HUES48 (cell line): ENCODE measurements around the gene B3GNT3.

Experiments used
- H3K27ac ChIP-seq: one replicate; pipeline ENCODE4 v1.7.0; 2013; ENCODE audit warnings: low read depth, low read length, inconsistent platforms
- H3K27me3 ChIP-seq: 2 replicates; pipeline ENCODE4 v1.6.1; 2013; ENCODE audit warnings: mild to moderate bottlenecking, low read length; ENCODE audit not compliant: control insufficient read depth, insufficient read depth
- H3K36me3 ChIP-seq: 2 replicates; pipeline ENCODE4 v1.6.1; 2013; ENCODE audit warnings: low read length; ENCODE audit not compliant: control insufficient read depth, insufficient read depth
- H3K4me1 ChIP-seq: 2 replicates; pipeline ENCODE4 v1.6.1; 2013; ENCODE audit warnings: mild to moderate bottlenecking, low read length; ENCODE audit not compliant: control insufficient read depth, insufficient read depth
- H3K4me3 ChIP-seq: 2 replicates; pipeline ENCODE4 v1.5.1; 2013; ENCODE audit warnings: mild to moderate bottlenecking, low read depth, low read length
- H3K9ac ChIP-seq: 2 replicates; pipeline ENCODE4 v1.6.1; 2013; ENCODE audit warnings: mild to moderate bottlenecking, low read depth, low read length, moderate library complexity
- H3K9me3 ChIP-seq: 2 replicates; pipeline ENCODE4 v1.6.1; 2013; ENCODE audit warnings: low read length; ENCODE audit not compliant: control insufficient read depth, insufficient read depth

B3GNT3 gene

DNA sequence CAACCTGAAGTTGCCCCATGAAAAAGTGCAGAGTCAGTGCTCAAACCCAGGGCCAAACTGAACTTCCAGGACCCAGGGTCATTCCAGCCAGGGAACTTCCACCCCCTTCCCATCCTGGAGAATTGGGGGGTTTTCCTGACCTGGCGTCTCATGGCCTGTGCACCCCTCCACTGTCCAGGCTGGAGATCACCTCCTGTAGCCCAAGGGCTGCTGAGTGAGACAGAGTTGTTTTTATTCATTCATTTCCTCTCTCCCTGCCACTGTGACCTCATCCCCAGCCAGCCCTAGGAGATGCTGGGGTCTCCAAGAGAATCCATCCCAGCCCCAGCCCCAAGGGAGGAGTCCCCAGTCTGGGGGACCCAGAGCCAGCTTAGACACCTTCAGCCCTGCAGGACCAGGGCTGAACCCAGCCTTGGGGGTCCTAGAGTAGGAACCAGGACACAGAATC, 39.5 kb upstream of the B3GNT3 start:
- Histone ChIP-seq H3K4me1 (no peaks in the 10 kb centered on the region; the same call in 1 of the 2 replicates), H3K36me3 (no peaks in the 10 kb centered on the region), H3K9me3 (no peaks in the 10 kb centered on the region), H3K27me3 (no peaks in the 10 kb centered on the region), H3K27ac (no peak overlapping the region), H3K9ac (no peak overlapping the region), H3K4me3 (no peak overlapping the region)

- no peak overlapping the region for H3K4me3 ChIP-seq
- H3K4me1 ChIP-seq, result no peaks in the 10 kb centered on the region; the same call in 1 of the 2 replicates
- H3K27ac ChIP-seq, result no peak overlapping the region
- no peaks in the 10 kb centered on the region for H3K9me3 ChIP-seq
- H3K27me3 ChIP-seq, result no peaks in the 10 kb centered on the region
- no peaks in the 10 kb centered on the region for H3K36me3 ChIP-seq
- H3K9ac ChIP-seq, result no peak overlapping the region
These were observed 38.8 kb upstream of the B3GNT3 start for GRCh38 chr19:17755977-17756670.

- Histone ChIP-seq H3K9me3 (no peaks in the 10 kb centered on the region), H3K4me1 (no peaks in the 10 kb centered on the region; the same call in 1 of the 2 replicates), H3K27me3 (no peaks in the 10 kb centered on the region), H3K27ac (no peak overlapping the region), H3K4me3 (no peak overlapping the region), H3K36me3 (no peaks in the 10 kb centered on the region), H3K9ac (no peak overlapping the region)
These were observed 37.8 kb upstream of the B3GNT3 start for GRCh38 chr19:17757125-17757524.

- Histone ChIP-seq H3K27ac (no peak overlapping the region), H3K4me1 (no peaks in the 10 kb centered on the region; the same call in 1 of the 2 replicates), H3K4me3 (no peak overlapping the region), H3K9ac (no peak overlapping the region), H3K27me3 (no peaks in the 10 kb centered on the region), H3K36me3 (no peaks in the 10 kb centered on the region), H3K9me3 (no peaks in the 10 kb centered on the region)
These were observed 36.4 kb upstream of the B3GNT3 start for GRCh38 chr19:17758515-17758914.

GRCh38 chr19:17761148-17761547, 33.8 kb upstream of the B3GNT3 start:
- H3K4me1 ChIP-seq, result no peaks in the 10 kb centered on the region
- H3K27me3 ChIP-seq, result no peaks in the 10 kb centered on the region
- H3K9ac ChIP-seq, result no peak overlapping the region
- no peaks in the 10 kb centered on the region for H3K9me3 ChIP-seq
- H3K27ac ChIP-seq, result no peak overlapping the region
- H3K36me3 ChIP-seq, result peaks cover 3% of the 10 kb centered on the region; the same call in 1 of the 2 replicates
- no peak overlapping the region for H3K4me3 ChIP-seq

DNA sequence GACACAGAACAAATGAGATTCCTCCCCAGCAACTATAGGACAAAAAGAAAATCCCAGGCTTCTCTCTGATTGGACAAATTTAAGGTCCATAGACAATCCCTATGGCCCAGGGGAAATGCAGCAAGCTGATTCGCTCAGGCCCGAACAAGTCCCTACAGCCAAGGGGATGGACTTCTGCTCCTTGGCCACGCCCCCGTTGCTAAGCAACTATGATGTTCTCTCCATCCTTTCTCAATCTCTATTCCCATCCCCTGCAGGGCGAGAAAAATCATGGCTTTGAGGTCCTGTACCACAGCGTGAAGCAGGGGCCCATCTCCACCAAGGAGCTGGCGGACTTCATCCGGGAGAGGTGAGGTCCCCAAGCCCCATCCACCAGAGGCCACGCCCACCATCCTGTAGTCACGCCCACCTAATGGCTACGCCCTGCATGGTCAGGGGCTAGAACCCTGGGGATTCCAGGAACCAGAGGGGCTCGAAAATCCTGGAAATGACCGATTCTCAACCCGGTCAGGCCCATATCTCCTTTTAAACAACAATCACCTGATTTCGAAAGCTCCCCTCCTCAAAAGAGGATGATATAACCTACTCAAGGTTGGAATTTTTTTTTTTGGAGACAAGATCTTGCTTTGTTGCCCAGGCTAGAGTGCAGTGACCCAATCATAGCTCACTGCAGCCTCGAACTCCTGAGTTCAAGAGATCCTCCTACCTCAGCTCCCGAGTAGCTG, 32.3 kb upstream of the B3GNT3 start:
- H3K36me3 ChIP-seq, result peaks cover 3% of the 10 kb centered on the region; the same call in 1 of the 2 replicates
- no peak overlapping the region for H3K9ac ChIP-seq
- no peaks in the 10 kb centered on the region for H3K4me1 ChIP-seq
- H3K9me3 ChIP-seq, result no peaks in the 10 kb centered on the region
- H3K4me3 ChIP-seq, result no peak overlapping the region
- H3K27me3 ChIP-seq, result no peaks in the 10 kb centered on the region
- no peak overlapping the region for H3K27ac ChIP-seq

GRCh38 chr19:17764348-17764747, 30.6 kb upstream of the B3GNT3 start:
- peaks cover 3% of the 10 kb centered on the region; the same call in 1 of the 2 replicates for H3K36me3 ChIP-seq
- no peak overlapping the region for H3K27ac ChIP-seq
- H3K4me3 ChIP-seq, result no peak overlapping the region
- H3K9me3 ChIP-seq, result no peaks in the 10 kb centered on the region
- no peaks in the 10 kb centered on the region for H3K27me3 ChIP-seq
- H3K4me1 ChIP-seq, result no peaks in the 10 kb centered on the region
- H3K9ac ChIP-seq, result no peak overlapping the region

- Histone ChIP-seq H3K9ac (no peak overlapping the region), H3K27me3 (no peaks in the 10 kb centered on the region), H3K27ac (no peak overlapping the region), H3K4me1 (no peaks in the 10 kb centered on the region), H3K36me3 (peaks cover 3% of the 10 kb centered on the region; the same call in 1 of the 2 replicates), H3K4me3 (no peak overlapping the region), H3K9me3 (no peaks in the 10 kb centered on the region)
These were observed 29.8 kb upstream of the B3GNT3 start for GRCh38 chr19:17765069-17765618.

- no peaks in the 10 kb centered on the region for H3K4me1 ChIP-seq
- H3K27ac ChIP-seq, result no peak overlapping the region
- H3K4me3 ChIP-seq, result no peak overlapping the region
- no peaks in the 10 kb centered on the region for H3K27me3 ChIP-seq
- H3K9me3 ChIP-seq, result no peaks in the 10 kb centered on the region
- H3K9ac ChIP-seq, result no peak overlapping the region
- H3K36me3 ChIP-seq, result peaks cover 3% of the 10 kb centered on the region; the same call in 1 of the 2 replicates
These were observed 28.3 kb upstream of the B3GNT3 start for GRCh38 chr19:17766543-17767131.

DNA sequence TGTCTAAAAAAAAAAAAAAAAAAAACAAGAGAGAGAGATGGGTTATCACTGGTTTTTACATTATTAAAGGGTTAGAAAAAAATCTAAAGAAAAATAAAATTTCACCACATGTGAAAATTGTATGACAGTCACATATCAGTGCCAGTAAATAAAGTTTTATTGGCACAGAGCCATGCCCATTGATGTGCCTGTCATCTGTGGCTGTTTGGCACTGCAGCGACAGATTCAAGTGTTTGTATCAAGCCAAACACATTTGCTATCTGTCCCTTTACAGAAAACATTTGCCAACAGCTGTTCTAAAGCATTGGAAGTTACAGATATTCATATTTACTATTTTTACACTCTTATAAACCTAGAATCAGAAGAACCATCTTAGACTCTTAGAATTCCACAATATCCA, 27.4 kb upstream of the B3GNT3 start:
- H3K9ac ChIP-seq, result no peak overlapping the region
- peaks cover 3% of the 10 kb centered on the region; the same call in 1 of the 2 replicates for H3K36me3 ChIP-seq
- no peak overlapping the region for H3K27ac ChIP-seq
- no peak overlapping the region for H3K4me3 ChIP-seq
- H3K27me3 ChIP-seq, result no peaks in the 10 kb centered on the region
- no peaks in the 10 kb centered on the region for H3K9me3 ChIP-seq
- H3K4me1 ChIP-seq, result no peaks in the 10 kb centered on the region
